Fibroblast of lung (primary cell): ENCODE measurements around the gene GRIK1.

Source experiments
- EZH2 ChIP-seq: IDR thresholded peaks from 2 replicates; pipeline ENCODE4 v1.5.1; 2012; ENCODE audit warnings: low read length, control low read depth, mild to moderate bottlenecking; ENCODE audit errors: missing control alignments
- TF ChIP-seq, protein P1 (sequence below), 2 donors: IDR thresholded peaks in 1 of 2; conservative IDR thresholded peaks in 1 of 2; 1 replicate in 1 of 2; 2 replicates in 1 of 2; pipeline ENCODE4 v1.5.1; 2011 to 2012; ENCODE audit warnings: low read length in 2 of 2, control low read depth in 1 of 2, inconsistent platforms in 1 of 2, low read depth in 1 of 2, mild to moderate bottlenecking in 1 of 2

GRCh38 chr21:29819675-29820326 is 120.0 kb downstream of the GRIK1 start:
- TF ChIP-seq, protein P1, sequence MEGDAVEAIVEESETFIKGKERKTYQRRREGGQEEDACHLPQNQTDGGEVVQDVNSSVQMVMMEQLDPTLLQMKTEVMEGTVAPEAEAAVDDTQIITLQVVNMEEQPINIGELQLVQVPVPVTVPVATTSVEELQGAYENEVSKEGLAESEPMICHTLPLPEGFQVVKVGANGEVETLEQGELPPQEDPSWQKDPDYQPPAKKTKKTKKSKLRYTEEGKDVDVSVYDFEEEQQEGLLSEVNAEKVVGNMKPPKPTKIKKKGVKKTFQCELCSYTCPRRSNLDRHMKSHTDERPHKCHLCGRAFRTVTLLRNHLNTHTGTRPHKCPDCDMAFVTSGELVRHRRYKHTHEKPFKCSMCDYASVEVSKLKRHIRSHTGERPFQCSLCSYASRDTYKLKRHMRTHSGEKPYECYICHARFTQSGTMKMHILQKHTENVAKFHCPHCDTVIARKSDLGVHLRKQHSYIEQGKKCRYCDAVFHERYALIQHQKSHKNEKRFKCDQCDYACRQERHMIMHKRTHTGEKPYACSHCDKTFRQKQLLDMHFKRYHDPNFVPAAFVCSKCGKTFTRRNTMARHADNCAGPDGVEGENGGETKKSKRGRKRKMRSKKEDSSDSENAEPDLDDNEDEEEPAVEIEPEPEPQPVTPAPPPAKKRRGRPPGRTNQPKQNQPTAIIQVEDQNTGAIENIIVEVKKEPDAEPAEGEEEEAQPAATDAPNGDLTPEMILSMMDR (conservative IDR thresholded peaks at IDR 0.05 in 1 of 2, IDR thresholded peaks at IDR 0.05 in 1 of 2; ENCODE audit: low read depth in 1 of 2, low read length in 2 of 2): no peak
- TF ChIP-seq EZH2: no peak
